OCI-M2 (cell line): Measurements from ENCODE around the gene TAOK3.
A peak's percentile ranks its signal among the peaks of the same experiment; 100 is the strongest.
"Not testable (repeated sequence)": the region's sequence is repeated elsewhere in the genome, so short reads cannot be mapped to it uniquely, and the experiment has no call there.

ENCODE experiments used
- DNase-seq: peaks from one replicate; lab custom pipeline; 2025; ENCODE audit not compliant: unreplicated experiment; lab: John Stamatoyannopoulos, UW

The TAOK3 gene

DNA sequence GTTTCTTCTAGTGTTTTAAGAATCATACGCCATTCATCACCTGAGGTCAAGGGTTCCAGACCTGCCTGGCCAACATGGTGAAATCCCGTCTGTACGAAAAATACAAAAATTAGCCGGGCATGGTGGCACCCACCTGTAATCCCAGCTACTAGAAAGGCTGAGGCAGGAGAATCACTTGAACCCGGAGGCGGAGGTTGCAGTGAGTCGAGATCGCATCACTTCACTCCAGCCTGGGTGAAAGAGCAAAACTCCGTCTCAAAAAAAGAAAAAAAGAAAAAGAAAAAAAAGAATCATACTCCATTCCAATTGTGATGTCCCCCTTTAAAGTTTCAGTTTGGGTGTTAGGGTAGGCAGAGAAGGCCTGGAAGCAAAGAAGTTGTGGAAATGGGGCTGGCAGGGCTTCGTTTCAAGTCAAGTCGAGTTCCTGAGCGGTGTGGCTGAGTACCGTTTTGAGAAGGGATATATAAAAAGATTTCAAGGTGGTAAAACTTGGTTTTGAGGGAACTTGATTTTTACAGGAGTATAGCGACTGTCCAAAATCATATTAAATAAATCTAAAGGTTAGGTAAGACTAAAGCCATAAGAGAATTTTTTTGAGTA, 1.5 kb upstream of the TAOK3 start:
- no peak for DNase-seq

GRCh38 chr12:118373616-118374015, 909 bp upstream of the TAOK3 start:
- DNase-seq: no peak

DNA sequence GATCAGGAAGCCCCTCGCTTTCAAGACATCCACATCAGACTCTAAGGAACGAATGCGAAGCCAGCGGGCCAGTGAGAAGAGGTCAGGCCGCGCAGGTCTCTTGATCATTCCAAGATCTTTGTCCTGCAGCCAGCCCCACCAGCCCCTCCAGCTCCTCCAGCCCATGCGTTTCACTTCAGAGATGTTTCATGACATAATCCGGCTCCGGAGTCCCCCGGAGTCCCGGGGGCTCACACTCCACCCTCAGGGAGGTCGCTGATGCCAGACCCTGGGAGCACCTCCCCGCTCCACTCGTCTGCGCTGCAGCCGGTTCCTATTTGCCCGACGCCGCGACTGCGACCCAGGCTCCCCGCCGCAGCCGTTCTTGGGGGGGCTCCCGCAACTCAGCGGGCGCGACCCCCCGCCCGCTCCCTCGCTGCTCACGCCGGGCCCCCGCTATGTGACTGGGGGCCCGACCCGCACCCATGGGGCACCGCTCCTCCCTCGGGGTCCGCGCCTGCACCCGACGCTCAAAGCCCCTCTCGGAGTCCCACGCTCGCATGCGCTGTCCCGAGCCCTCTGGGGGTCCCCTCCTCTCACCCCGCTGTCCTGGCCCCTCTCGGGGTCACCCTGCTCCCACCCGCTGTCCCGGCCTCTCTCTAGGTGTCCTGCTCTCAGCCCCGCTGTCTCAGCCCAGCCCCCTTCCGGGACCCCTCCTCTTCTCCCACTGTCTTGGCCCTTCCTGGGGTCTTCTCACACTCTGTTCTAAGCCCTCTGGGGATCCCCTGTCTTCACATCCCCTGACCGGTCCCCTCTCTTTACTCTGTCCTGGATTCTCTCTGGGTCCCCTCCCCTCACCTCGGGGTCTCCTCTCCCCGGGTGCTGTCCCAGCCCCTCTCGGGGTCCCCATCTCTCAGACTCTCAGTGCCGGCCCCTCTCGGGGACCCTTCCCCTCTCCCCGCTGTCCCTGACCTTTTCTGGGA, 1.1 kb downstream of the TAOK3 start:
- no peak for DNase-seq

GRCh38 chr12:118370601-118371000, 2.1 kb downstream of the TAOK3 start:
- no peak for DNase-seq

DNA sequence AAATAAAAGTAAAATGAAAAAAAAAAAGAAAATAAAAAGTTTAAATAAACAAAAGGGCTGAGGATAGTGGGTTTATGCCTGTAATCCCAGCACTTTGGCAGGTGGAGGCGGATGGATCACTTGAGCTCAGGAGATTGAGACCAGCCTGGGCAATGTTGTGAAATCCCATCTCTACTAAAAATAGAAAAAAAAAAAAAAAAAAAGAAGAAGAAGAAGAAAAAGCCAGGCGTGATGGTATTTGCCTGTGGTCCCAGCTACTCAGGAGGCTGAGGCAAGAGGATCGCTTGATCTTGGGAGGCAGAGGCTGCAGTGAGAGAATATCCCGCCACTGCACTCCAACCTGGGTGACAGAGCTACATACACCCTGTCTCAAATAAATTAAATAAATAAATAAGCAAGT, 3.9 kb downstream of the TAOK3 start:
- DNase-seq: no peak

DNA sequence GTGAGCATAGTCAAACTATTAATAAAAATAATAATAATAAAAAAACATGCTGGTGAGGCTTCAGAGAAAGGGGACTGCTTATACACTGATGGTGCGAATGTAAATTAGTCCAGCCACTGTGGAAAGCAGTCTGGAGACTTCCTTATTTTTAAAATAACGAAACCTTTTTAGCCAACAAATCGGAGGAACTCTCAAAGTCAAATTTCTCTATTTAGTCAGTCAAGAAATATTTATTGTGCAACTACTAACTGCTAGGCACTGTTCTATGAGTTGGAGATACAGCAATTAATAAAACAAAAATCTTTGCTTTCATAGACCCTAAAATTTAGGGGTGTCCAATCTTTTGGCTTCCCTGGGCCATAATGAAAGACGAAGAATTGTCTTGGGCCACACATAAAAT, 10.8 kb downstream of the TAOK3 start:
- DNase-seq: no peak

DNA sequence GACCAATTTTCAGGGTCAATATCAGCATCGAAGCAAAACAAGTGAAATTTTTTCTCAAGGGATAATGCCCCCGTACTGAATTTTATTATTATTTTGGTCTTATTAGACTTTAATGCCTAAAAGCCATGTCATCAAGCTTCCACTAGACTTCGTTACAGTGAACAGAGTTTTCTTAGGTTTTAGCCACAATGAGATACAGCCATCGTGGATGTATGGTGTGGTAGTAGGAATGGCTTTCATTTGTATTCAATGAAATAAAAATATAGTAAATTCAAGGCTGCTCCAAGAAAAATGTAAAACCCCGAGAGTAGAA, 11.7 kb downstream of the TAOK3 start:
- DNase-seq: no peak

DNA sequence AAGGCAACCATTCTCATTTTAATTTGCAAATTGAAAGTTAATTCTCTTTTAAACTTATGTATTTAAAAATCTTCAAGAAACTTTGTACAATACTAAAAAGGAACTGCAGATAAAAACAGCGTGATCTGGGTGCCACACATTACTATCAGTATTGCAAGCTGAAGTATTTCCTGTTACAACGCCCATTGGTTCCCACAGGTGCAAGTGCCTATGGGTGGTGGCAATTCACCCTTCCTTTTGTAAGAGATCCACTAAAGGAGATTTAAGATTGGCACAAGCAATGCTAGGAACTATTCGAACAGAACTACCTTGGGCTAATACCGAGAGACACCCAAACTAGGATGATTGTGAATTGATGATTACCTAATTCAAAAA, 13.2 kb downstream of the TAOK3 start:
- DNase-seq: no peak

DNA sequence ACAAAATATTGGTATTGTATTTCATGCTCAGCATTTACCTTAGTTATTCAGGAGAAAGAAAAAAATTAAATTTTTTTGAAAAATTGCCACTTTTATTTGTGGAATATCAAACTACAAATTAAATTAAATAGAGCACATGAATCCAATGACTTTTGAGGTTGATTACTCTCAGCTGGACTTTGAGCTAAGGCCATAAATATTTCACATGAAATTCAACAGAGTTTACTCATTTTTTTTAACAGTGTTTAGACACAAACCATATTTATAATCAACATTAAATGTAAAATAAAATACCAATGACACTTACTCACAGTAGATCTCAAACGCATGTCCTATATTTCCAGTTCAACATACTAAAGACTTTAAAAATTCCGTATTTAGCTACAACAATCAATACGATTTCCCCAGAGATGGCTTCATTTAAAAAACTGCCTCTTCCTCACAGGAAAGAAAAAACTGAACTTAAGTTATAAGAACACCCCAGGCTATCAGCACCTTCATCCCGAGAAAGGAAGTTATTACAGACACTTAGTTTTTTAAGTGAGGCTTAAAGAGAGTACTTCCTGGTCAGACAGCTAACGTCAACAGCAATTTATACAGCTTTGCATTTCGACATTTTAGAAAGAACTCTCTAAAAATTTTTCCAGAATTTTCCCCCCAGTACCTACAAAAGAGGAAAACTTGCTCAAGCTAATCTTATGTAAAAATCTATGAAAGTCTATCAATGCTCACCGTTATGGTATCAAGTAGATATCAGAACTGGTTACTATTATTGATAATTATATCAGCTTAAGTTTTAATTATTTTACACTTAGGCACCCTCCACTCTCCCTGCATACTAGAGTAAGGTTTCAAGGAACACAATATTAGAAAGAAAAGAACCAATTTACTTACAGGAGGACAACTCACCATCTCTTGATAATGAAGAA, 13.8 kb downstream of the TAOK3 start:
- DNase-seq: no peak

GRCh38 chr12:118358008-118358359, 14.7 kb downstream of the TAOK3 start:
- no peak for DNase-seq

DNA sequence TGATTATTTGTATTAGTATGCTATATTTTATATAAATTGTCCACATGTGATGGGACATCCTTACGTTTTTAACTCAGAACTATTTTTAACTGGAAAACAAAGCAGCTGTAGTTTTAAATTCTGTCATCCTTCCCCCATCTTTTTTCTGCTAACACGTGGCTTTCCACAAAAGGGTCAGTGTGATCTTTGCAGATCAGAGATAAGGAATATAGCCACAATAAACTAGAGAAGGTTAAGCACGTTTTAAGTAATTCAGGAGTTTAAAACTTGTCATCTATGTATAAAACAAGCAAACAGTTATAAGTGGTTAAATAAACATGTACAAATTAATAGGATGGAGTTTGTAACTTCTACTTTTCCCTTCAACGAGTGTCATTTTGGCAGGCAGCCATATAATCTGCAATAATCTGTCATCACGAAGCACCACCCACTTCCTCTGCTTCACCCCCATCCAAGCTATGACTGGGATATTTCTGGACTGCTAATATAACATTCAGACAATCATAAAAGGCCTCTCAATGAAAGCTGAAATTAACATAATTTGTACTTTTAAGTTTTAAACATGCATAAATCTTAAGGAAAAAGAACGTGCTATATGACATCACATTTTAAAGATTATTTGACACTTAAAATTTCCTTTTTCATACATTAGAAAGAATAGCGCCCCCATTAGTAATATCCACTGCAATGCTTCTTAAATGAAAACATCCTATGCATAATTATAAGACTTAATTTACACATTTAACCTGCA, 15.3 kb downstream of the TAOK3 start:
- no peak for DNase-seq

- DNase-seq: no peak
Observed at GRCh38 chr12:118356809-118357256, 15.9 kb downstream of the TAOK3 start.

GRCh38 chr12:118355843-118356242, 16.9 kb downstream of the TAOK3 start:
- DNase-seq: no peak

DNA sequence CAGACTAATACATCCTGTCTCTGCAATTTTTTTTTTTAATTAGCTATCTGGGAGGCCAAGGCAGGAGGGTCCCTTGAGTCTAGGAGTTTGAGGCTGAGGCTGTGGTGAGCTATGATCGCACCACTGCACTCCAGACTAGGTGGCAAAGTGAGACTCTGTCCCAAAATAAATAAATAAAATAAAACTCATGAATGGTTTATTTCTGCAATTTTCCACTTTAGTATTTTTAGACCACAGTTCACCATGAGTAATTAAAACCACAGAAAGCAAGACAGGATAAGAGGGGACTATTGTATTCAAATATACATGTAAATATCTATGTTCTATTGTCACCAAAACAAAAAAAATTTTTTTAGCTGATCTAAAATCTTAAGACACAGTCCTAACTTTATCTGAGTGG, 17.8 kb downstream of the TAOK3 start:
- DNase-seq: no peak

DNA sequence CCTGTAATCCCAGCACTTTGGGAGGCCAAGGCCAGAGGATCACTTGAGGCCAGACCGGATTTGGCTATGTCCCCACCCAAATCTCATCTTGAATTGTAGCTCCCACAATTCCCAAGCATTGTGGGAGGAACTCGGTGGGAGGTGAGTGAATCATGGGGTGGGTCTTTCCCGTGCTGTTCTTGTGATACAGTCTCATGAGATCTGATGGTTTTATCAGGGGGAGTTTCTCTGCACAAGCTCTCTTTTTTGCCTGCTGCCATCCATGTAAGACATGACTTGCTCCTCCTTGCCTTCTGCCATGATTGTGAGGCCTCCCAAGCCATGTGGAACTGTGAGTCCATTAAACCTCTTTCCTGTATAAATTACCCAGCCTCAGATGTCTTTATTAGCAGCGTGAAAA, 18.2 kb downstream of the TAOK3 start:
- DNase-seq: not testable (repeated sequence)

- DNase-seq: no peak
Observed at GRCh38 chr12:118353721-118354120, 19.0 kb downstream of the TAOK3 start.

- DNase-seq: no peak
Observed at GRCh38 chr12:118350908-118351559, 21.7 kb downstream of the TAOK3 start.

DNA sequence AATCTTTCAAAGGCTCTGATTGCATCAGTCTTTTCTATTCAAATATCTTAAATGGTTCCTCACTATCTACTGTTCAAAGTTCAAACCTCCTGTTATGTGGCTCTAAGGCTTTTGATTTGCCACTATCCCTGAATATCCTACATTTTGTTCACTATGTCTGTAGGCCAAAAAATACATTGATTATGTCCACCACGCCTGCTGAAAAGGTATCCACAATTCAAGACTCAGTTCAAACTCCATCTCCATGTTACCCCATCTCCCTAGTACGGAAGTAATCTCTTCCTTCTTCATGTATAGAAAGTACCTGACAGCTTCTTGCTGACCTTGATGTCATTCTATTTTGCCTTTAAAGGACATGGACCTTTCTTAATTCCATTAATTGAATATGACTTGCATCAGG, 24.8 kb downstream of the TAOK3 start:
- no peak for DNase-seq

GRCh38 chr12:118346895-118347294, 25.8 kb downstream of the TAOK3 start:
- peak; percentile 34 for DNase-seq

DNA sequence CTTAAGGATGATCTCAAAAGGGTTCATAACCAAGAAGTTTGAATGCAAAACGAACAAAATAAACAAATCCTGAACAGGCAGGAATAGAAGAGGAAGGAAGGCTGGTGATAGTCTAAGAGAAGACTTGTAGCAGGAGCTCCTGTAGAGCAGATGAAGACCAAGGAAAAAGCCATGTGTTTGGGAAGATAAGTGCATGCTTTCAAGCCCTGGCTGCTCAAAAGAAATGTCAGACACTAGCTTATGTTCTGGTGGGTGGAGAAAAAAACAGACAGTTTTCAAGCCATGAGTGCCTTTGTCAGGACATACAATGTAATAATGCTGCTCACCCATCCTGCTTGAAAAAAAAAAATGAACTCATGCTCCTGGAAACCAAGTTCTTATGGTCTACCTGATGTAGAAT, 27.4 kb downstream of the TAOK3 start:
- DNase-seq: peak; percentile 23
